ENCODE data around the gene SSBP4. TPM values are rescaled to one million over a fixed set of nuclear protein-coding genes. Genes with fewer than 3 reads are reported as not detected.

The SSBP4 gene
- polyA plus RNA-seq, 1 of the 3 experiments (the other 2 are of a cell fraction): 24.9 TPM

DNA sequence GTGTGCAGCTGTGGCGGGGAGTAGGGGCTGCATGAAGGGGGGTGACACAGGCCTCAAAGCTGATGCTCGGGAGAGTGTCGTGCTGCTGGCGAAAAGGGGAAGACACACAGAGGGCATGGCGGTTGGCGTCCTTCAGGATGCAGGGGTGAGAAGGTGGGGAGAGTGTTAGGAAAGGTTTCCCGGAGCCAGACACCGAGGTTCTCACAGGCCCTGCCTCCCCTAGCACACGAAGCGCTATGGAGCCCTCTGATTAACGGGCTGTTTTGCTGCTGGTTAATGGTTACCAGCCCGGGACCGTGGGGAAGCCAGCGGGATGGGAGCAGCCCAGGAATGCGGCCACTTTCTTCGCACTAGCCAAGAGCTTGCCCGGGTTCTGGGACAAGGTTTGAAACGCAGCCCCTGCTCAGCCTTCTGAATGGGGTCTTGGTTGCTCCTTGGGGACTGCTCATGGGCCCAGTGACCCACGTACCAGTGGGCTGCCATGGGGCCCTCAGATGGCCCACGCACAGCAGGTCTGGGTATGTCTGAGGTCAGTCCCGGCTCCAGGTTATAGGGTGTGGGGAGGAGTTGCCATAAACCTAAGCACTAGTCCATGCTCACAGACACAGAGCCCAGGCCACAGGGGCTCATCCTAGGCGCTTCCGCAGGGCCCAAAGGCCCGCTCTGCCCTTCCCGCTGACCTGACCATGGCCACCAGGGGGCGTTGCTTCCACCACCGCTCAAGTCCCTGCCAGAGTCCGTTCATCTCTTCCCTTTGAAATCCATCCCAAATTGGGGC lies 50.1 kb downstream of the SSBP4 start:
- POLR2A ChIA-PET: no interaction called here

DNA sequence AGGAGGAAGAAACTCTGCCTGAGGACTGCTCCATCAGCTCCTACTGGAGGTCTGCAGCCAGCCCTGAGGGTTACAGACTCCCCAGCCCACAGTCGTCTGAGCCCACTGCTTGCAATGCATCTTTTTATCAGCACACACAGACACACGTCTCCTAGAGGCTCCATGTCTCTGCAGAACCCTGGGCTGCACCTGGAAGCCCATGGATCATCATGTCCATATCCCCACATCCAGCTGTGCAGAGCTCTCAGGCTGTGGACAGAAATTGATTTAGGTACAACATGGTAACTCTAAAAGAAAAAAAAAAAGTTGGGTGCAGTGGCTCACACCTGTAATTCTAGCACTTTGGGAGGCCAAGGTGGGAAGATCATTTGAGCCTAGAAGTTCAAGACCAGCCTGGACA lies 51.6 kb downstream of the SSBP4 start:
- Histone ChIP-seq H3K4me3 (ENCODE audit: low read depth in 2 of 2, low read length in 1 of 2) (no peak overlapping the region), H4K20me1 (ENCODE audit: insufficient read depth) (peaks cover 53% of the 10 kb centered on the region), H3K36me3 (replicated peaks in 1 of 2; ENCODE audit: control insufficient read depth in 1 of 2, insufficient read depth in 2 of 2, low read length in 1 of 2) (no peaks in the 10 kb centered on the region), H3K79me2 (ENCODE audit: insufficient read depth) (peaks cover 41% of the 10 kb centered on the region), H3K9ac (no peak overlapping the region), H3K9me2 (no peaks in the 10 kb centered on the region), H3K4me2 (no peak overlapping the region), H3K4me1 (ENCODE audit: control insufficient read depth in 1 of 2, insufficient read depth in 2 of 2, low read depth in 1 of 2, low read length in 1 of 2) (peaks cover 0 to 5% of the 10 kb centered on the region in 2 experiments; a peak in 1 of 4 replicates), H2AFZ (ENCODE audit: low read depth) (no peak overlapping the region), H3F3A (replicated peaks; ENCODE audit: insufficient read depth) (peaks cover 5% of the 10 kb centered on the region), H3K27ac (ENCODE audit: low read depth in 2 of 2, low read length in 1 of 2) (no peak overlapping the region), H3K27me3 (ENCODE audit: insufficient read depth) (no peaks in the 10 kb centered on the region), H3K9me3 (no peaks in the 10 kb centered on the region)
- POLR2A ChIA-PET: no interaction called here
- DNase-seq: no peak
- 10% methylated on average over 1 of the region's 2 CpGs for WGBS (ENCODE audit: low lambda C conversion rate)
- CTCF ChIA-PET: interaction anchor here (0.8 to 6.5 kb wide), 13 partner anchors 10 to 123 kb away, joined by 3 to 63 read pairs (median 6); partner anchors contain the start of genes ELL, FKBP8, REX1BD and SSBP4
- TF ChIP-seq, protein P1, sequence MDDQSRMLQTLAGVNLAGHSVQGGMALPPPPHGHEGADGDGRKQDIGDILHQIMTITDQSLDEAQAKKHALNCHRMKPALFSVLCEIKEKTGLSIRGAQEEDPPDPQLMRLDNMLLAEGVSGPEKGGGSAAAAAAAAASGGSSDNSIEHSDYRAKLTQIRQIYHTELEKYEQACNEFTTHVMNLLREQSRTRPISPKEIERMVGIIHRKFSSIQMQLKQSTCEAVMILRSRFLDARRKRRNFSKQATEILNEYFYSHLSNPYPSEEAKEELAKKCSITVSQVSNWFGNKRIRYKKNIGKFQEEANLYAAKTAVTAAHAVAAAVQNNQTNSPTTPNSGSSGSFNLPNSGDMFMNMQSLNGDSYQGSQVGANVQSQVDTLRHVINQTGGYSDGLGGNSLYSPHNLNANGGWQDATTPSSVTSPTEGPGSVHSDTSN (IDR thresholded peaks at IDR 0.05): no peak
- TF ChIP-seq TEAD4 (IDR thresholded peaks at IDR 0.05; ENCODE audit: borderline replicate concordance, insufficient read depth) (no peak), FOXM1 (IDR thresholded peaks at IDR 0.05; ENCODE audit: low read depth) (no peak), GATA2 (CRISPR knock-in tag; IDR thresholded peaks at IDR 0.05) (no peak), RFX5 (IDR thresholded peaks at IDR 0.05; ENCODE audit: low read length) (no peak), CHD2 (IDR thresholded peaks at IDR 0.05; ENCODE audit: low read length, partially characterized antibody) (no peak), FOSL2 (IDR thresholded peaks at IDR 0.05; ENCODE audit: borderline replicate concordance, low read depth) (no peak), POLR2AphosphoS5 (IDR thresholded peaks at IDR 0.05; ENCODE audit: low read depth, low read length) (no peak), GABPA (IDR thresholded peaks at IDR 0.05; ENCODE audit: low read depth) (no peak), RAD21 (IDR thresholded peaks at IDR 0.05; ENCODE audit: low read length) (no peak), TCF12 (IDR thresholded peaks at IDR 0.05) (no peak)
- TF ChIP-seq, protein P2, sequence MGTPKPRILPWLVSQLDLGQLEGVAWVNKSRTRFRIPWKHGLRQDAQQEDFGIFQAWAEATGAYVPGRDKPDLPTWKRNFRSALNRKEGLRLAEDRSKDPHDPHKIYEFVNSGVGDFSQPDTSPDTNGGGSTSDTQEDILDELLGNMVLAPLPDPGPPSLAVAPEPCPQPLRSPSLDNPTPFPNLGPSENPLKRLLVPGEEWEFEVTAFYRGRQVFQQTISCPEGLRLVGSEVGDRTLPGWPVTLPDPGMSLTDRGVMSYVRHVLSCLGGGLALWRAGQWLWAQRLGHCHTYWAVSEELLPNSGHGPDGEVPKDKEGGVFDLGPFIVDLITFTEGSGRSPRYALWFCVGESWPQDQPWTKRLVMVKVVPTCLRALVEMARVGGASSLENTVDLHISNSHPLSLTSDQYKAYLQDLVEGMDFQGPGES (IDR thresholded peaks at IDR 0.05; ENCODE audit: low read depth, low read length): no peak

More for the DNA sequence above, 50.1 kb downstream of the SSBP4 start:
- Histone ChIP-seq H3K4me2 (no peak overlapping the region), H3F3A (replicated peaks; ENCODE audit: insufficient read depth) (peaks cover 5% of the 10 kb centered on the region), H3K27ac (ENCODE audit: low read depth in 2 of 2, low read length in 1 of 2) (no peak overlapping the region), H3K9ac (no peak overlapping the region), H3K36me3 (replicated peaks in 1 of 2; ENCODE audit: control insufficient read depth in 1 of 2, insufficient read depth in 2 of 2, low read length in 1 of 2) (no peaks in the 10 kb centered on the region), H3K4me3 (ENCODE audit: low read depth in 2 of 2, low read length in 1 of 2) (no peak overlapping the region; a peak in 1 of 4 replicates), H3K4me1 (ENCODE audit: control insufficient read depth in 1 of 2, insufficient read depth in 2 of 2, low read depth in 1 of 2, low read length in 1 of 2) (peaks cover 0 to 5% of the 10 kb centered on the region in 2 experiments; a peak in 1 of 4 replicates), H4K20me1 (ENCODE audit: insufficient read depth) (peaks cover 44% of the 10 kb centered on the region), H3K79me2 (ENCODE audit: insufficient read depth) (peaks cover 26% of the 10 kb centered on the region; the same call in 1 of the 2 replicates), H3K9me3 (no peaks in the 10 kb centered on the region), H2AFZ (ENCODE audit: low read depth) (no peak overlapping the region), H3K9me2 (no peaks in the 10 kb centered on the region), H3K27me3 (ENCODE audit: insufficient read depth) (no peaks in the 10 kb centered on the region)
- 82% methylated on average over 19 of the region's 28 CpGs for WGBS (ENCODE audit: low lambda C conversion rate)
- peak; percentile 82 for DNase-seq
- peak; percentile 57 for TF ChIP-seq SMC3 (IDR thresholded peaks at IDR 0.05; ENCODE audit: low read depth, low read length)
- no peak for TF ChIP-seq NRF1 (IDR thresholded peaks at IDR 0.05; ENCODE audit: low read depth, low read length)
- TF ChIP-seq FOXJ3 (CRISPR knock-in tag; IDR thresholded peaks at IDR 0.05): no peak
- no peak for TF ChIP-seq FOSL2 (IDR thresholded peaks at IDR 0.05; ENCODE audit: borderline replicate concordance, low read depth)
- no peak for TF ChIP-seq GABPA (IDR thresholded peaks at IDR 0.05; ENCODE audit: low read depth)
- TF ChIP-seq CTCF (IDR thresholded peaks at IDR 0.05): peak; percentile 84
- peak; percentile 59 for TF ChIP-seq RAD21 (IDR thresholded peaks at IDR 0.05; ENCODE audit: low read length)
- no peak for TF ChIP-seq MEF2A (IDR thresholded peaks at IDR 0.05; ENCODE audit: borderline replicate concordance, low read depth)
- TF ChIP-seq, protein P1 (IDR thresholded peaks at IDR 0.05): no peak
- CTCF ChIA-PET: interaction anchor here (0.6 to 6.5 kb wide), 37 partner anchors 9 to 378 kb away, joined by 3 to 63 read pairs (median 4); partner anchors contain the start of genes ELL, ISYNA1, REX1BD and SSBP4
